Epithelial cell of proximal tubule (primary cell): ENCODE measurements around the gene PIP4K2B. TPM values are rescaled to one million over a fixed set of nuclear protein-coding genes. Genes with fewer than 3 reads are reported as not detected.
"Not testable (repeated sequence)": the region's sequence is repeated elsewhere in the genome, so short reads cannot be mapped to it uniquely, and the experiment has no call there.

Experiments used
- DNase-seq: peaks from one replicate; pipeline ENCODE4 v3.0.0-alpha.2; 2011; ENCODE audit warnings: low read depth
- H3K4me3 ChIP-seq: 2 replicates; pipeline ENCODE4 v1.5.1; 2011; ENCODE audit warnings: low read depth, mild to moderate bottlenecking, low read length
- CTCF ChIP-seq: conservative IDR thresholded peaks from 2 replicates; pipeline ENCODE4 v1.5.1; 2012; ENCODE audit warnings: low read depth, mild to moderate bottlenecking, low read length
- total RNA-seq: library from RNA; depleted of rRNA; stranded (reverse); fragments of >200 nt; gene quantifications from 2 replicates; pipeline ENCODE4 v1.2.3, GENCODE V29; 2015

Gene PIP4K2B
- total RNA-seq, 1 donor from 2014 or later: 20.9 TPM

GRCh38 chr17:38728290-38728831, 71.0 kb downstream of the PIP4K2B start:
- no peak for DNase-seq
- no peak for TF ChIP-seq CTCF
- no peak overlapping the region for H3K4me3 ChIP-seq

- TF ChIP-seq CTCF: no peak
- no peak overlapping the region for H3K4me3 ChIP-seq
- DNase-seq: no peak
Observed at GRCh38 chr17:38727736-38728135, 71.6 kb downstream of the PIP4K2B start.

GRCh38 chr17:38726145-38726544, 73.2 kb downstream of the PIP4K2B start:
- DNase-seq, H3K4me3 ChIP-seq: not testable (repeated sequence)

- TF ChIP-seq CTCF: no peak
Observed at GRCh38 chr17:38725066-38725465, 74.3 kb downstream of the PIP4K2B start.

GRCh38 chr17:38724337-38724988, 74.9 kb downstream of the PIP4K2B start:
- no peak for TF ChIP-seq CTCF
- DNase-seq: no peak

More at GRCh38 chr17:38725066-38725465, 74.3 kb downstream of the PIP4K2B start:
- H3K4me3 ChIP-seq: no peak overlapping the region
- no peak for DNase-seq

GRCh38 chr17:38721802-38722201, 77.6 kb downstream of the PIP4K2B start:
- no peak overlapping the region for H3K4me3 ChIP-seq
- TF ChIP-seq CTCF: no peak
- no peak for DNase-seq

More at GRCh38 chr17:38724337-38724988, 74.9 kb downstream of the PIP4K2B start:
- H3K4me3 ChIP-seq: no peak overlapping the region

GRCh38 chr17:38720941-38721340, 78.4 kb downstream of the PIP4K2B start:
- DNase-seq: no peak
- no peak for TF ChIP-seq CTCF
- H3K4me3 ChIP-seq: no peak overlapping the region
